Measurements from ENCODE around the gene LHX5. TPM values are rescaled to one million over a fixed set of nuclear protein-coding genes. Genes with fewer than 3 reads are reported as not detected.

Gene LHX5
- polyA plus RNA-seq, 3 donors = not detected

- Histone ChIP-seq H3K79me2 (ENCODE audit: insufficient read depth, low read length) (no peaks in the 10 kb centered on the region), H4K20me1 (ENCODE audit: insufficient read depth, low read length) (no peaks in the 10 kb centered on the region), H3K4me2 (replicated peaks; ENCODE audit: extremely low read depth, low read length, poor library complexity, severe bottlenecking) (no peak overlapping the region), H3K27me3 (ENCODE audit: control insufficient read depth in 2 of 2, insufficient read depth in 2 of 2, low read length in 2 of 2) (no peaks in the 10 kb centered on the region), H3K36me3 (replicated peaks in 1 of 2; ENCODE audit: control insufficient read depth in 1 of 2, insufficient read depth in 2 of 2, low read length in 2 of 2) (no peaks in the 10 kb centered on the region), H3K9ac (ENCODE audit: insufficient read depth, low read length, poor library complexity, severe bottlenecking) (no peak overlapping the region), H3K9me3 (replicated peaks in 1 of 2; ENCODE audit: control insufficient read depth in 1 of 2, insufficient read depth in 1 of 2, low read length in 2 of 2) (no peaks in the 10 kb centered on the region), H3K4me1 (ENCODE audit: control insufficient read depth in 1 of 2, insufficient read depth in 2 of 2, low read length in 2 of 2) (no peaks in the 10 kb centered on the region), H3K27ac (ENCODE audit: low read depth in 1 of 2, low read length in 2 of 2) (no peak overlapping the region), H3K4me3 (replicated peaks in 1 of 3; ENCODE audit: low read depth in 2 of 3, low read length in 3 of 3) (no peak overlapping the region), H2AFZ (ENCODE audit: insufficient read depth, low read depth, low read length, poor library complexity, severe bottlenecking) (no peak overlapping the region)
- Mint-ChIP-seq H3K4me1 (no peaks in the 10 kb centered on the region), H3K4me3 (no peak overlapping the region), H3K36me3 (no peaks in the 10 kb centered on the region), H3K9me3 (no peaks in the 10 kb centered on the region), H3K27ac (no peak overlapping the region), H3K27me3 (ENCODE audit: low read depth in 3 of 3) (peaks cover 2 to 7% (median 6%) of the 10 kb centered on the region in 3 donors)
- DNase-seq = no peak
- WGBS (ENCODE audit: insufficient coverage) = 84% methylated on average over 4 of the region's 4 CpGs
- TF ChIP-seq, protein P1, sequence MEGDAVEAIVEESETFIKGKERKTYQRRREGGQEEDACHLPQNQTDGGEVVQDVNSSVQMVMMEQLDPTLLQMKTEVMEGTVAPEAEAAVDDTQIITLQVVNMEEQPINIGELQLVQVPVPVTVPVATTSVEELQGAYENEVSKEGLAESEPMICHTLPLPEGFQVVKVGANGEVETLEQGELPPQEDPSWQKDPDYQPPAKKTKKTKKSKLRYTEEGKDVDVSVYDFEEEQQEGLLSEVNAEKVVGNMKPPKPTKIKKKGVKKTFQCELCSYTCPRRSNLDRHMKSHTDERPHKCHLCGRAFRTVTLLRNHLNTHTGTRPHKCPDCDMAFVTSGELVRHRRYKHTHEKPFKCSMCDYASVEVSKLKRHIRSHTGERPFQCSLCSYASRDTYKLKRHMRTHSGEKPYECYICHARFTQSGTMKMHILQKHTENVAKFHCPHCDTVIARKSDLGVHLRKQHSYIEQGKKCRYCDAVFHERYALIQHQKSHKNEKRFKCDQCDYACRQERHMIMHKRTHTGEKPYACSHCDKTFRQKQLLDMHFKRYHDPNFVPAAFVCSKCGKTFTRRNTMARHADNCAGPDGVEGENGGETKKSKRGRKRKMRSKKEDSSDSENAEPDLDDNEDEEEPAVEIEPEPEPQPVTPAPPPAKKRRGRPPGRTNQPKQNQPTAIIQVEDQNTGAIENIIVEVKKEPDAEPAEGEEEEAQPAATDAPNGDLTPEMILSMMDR (IDR thresholded peaks at IDR 0.05) = no peak
- intact Hi-C loops (cut with micrococcal nuclease) = no loop called here
These were observed 33.0 kb downstream of the LHX5 start for GRCh38 chr12:113438523-113439300.

GRCh38 chr12:113437729-113438100, 34.0 kb downstream of the LHX5 start:
- peaks cover 2 to 7% (median 5%) of the 10 kb centered on the region in 3 donors for H3K27me3 Mint-ChIP-seq (ENCODE audit: low read depth in 3 of 3)
- Histone ChIP-seq H3K27ac (ENCODE audit: low read depth in 1 of 2, low read length in 2 of 2) (no peak overlapping the region), H3K4me1 (ENCODE audit: control insufficient read depth in 1 of 2, insufficient read depth in 2 of 2, low read length in 2 of 2) (no peaks in the 10 kb centered on the region), H4K20me1 (ENCODE audit: insufficient read depth, low read length) (no peaks in the 10 kb centered on the region), H3K79me2 (ENCODE audit: insufficient read depth, low read length) (no peaks in the 10 kb centered on the region), H3K27me3 (ENCODE audit: control insufficient read depth in 2 of 2, insufficient read depth in 2 of 2, low read length in 2 of 2) (no peaks in the 10 kb centered on the region), H2AFZ (ENCODE audit: insufficient read depth, low read depth, low read length, poor library complexity, severe bottlenecking) (no peak overlapping the region), H3K4me3 (replicated peaks in 1 of 3; ENCODE audit: low read depth in 2 of 3, low read length in 3 of 3) (no peak overlapping the region), H3K9ac (ENCODE audit: insufficient read depth, low read length, poor library complexity, severe bottlenecking) (no peak overlapping the region), H3K9me3 (replicated peaks in 1 of 2; ENCODE audit: control insufficient read depth in 1 of 2, insufficient read depth in 1 of 2, low read length in 2 of 2) (no peaks in the 10 kb centered on the region), H3K36me3 (replicated peaks in 1 of 2; ENCODE audit: control insufficient read depth in 1 of 2, insufficient read depth in 2 of 2, low read length in 2 of 2) (no peaks in the 10 kb centered on the region), H3K4me2 (replicated peaks; ENCODE audit: extremely low read depth, low read length, poor library complexity, severe bottlenecking) (no peak overlapping the region)
- TF ChIP-seq, protein P1 (IDR thresholded peaks at IDR 0.05) = no peak
- 100% methylated on average over 2 of the region's 9 CpGs for WGBS (ENCODE audit: insufficient coverage)
- no peak for DNase-seq
- H3K27ac Mint-ChIP-seq = no peak overlapping the region
- H3K4me1 Mint-ChIP-seq = no peaks in the 10 kb centered on the region
- H3K9me3 Mint-ChIP-seq = no peaks in the 10 kb centered on the region
- intact Hi-C loops (cut with micrococcal nuclease) = no loop called here
- no peak overlapping the region for H3K4me3 Mint-ChIP-seq
- H3K36me3 Mint-ChIP-seq = no peaks in the 10 kb centered on the region
